Activated CD4-positive, alpha-beta memory T cell treated with anti-CD3 and anti-CD28 coated beads for 36 hours (primary cell): ENCODE data around the gene CDC25A. TPM values are rescaled to one million over a fixed set of nuclear protein-coding genes. Genes with fewer than 3 reads are reported as not detected.
A peak's percentile ranks its signal among the peaks of the same experiment; 100 is the strongest.

Experiments used
- CTCF ChIA-PET: fragments of 350-600 bp; sonication (Branson Sonifier 250); formaldehyde crosslinking; loops from one replicate; lab custom pipeline; 2021; ENCODE audit warnings: antibody characterized with exemption, inconsistent platforms; lab: Charles Lee
- POLR2A ChIA-PET: fragments of 350-600 bp; sonication (Branson Sonifier 250); formaldehyde crosslinking; loops from one replicate; lab custom pipeline; 2021; ENCODE audit warnings: antibody characterized with exemption; lab: Charles Lee
- DNase-seq: peaks from one replicate; pipeline ENCODE4 v3.0.0-alpha.2; 2020
- H3K27ac Mint-ChIP-seq: one replicate; pipeline ENCODE4 v1.8.0; 2021; ENCODE audit warnings: mixed read lengths
- H3K27me3 Mint-ChIP-seq: one replicate; pipeline ENCODE4 v1.8.0; 2021; ENCODE audit warnings: mixed read lengths
- H3K36me3 Mint-ChIP-seq: one replicate; pipeline ENCODE4 v1.8.0; 2021; ENCODE audit warnings: mixed read lengths
- H3K4me1 Mint-ChIP-seq: one replicate; pipeline ENCODE4 v1.8.0; 2021; ENCODE audit warnings: low read depth, mixed read lengths
- H3K4me3 Mint-ChIP-seq: one replicate; pipeline ENCODE4 v1.8.0; 2021; ENCODE audit warnings: mild to moderate bottlenecking, mixed read lengths
- H3K9me3 Mint-ChIP-seq: one replicate; pipeline ENCODE4 v1.8.0; 2021; ENCODE audit warnings: mixed read lengths
- intact Hi-C: fragments of 100-400 bp; cut with micrococcal nuclease; formaldehyde crosslinking; loops from one replicate; pipeline ENCODE4 v1.15.1; 2023
- total RNA-seq, 2 experiments: library from RNA; stranded (reverse); gene quantifications; one replicate each; pipeline ENCODE4 v1.2.3, GENCODE V29; 2021

CDC25A gene
- total RNA-seq, 2 experiments from 2014 or later, result 33.7 to 36.8 TPM

DNA sequence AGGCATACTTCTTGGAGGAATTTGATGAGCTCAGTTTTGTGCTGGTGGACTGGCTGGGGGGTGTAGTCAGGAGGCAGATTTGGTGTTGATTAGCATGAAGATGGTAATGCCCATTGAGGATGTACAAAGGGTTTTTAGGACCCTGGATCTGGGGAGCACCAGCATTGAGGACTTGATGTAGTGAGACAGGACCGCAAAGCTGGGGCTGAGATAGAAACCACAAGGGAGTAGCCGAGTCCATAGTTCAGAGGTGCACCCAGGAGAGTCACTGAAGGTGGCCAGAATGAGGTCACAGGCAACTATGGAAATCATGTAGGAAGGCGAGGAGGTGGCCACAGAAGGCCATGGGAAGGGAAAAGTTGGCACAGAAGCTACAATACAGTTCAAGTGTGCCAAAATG is 2.7 kb upstream of the CDC25A start:
- Mint-ChIP-seq H3K36me3 (peaks cover 14% of the 10 kb centered on the region), H3K9me3 (no peaks in the 10 kb centered on the region), H3K4me1 (peaks cover 14% of the 10 kb centered on the region), H3K4me3 (no peak overlapping the region), H3K27me3 (peaks cover 11% of the 10 kb centered on the region), H3K27ac (no peak overlapping the region)
- POLR2A ChIA-PET, result no interaction called here
- no peak for DNase-seq
- intact Hi-C loops, result no loop called here
- CTCF ChIA-PET, result interaction anchor here (4.6 kb wide), 1 partner anchor 246 kb away, joined by 31 read pairs; no protein-coding TSS in a partner anchor

DNA sequence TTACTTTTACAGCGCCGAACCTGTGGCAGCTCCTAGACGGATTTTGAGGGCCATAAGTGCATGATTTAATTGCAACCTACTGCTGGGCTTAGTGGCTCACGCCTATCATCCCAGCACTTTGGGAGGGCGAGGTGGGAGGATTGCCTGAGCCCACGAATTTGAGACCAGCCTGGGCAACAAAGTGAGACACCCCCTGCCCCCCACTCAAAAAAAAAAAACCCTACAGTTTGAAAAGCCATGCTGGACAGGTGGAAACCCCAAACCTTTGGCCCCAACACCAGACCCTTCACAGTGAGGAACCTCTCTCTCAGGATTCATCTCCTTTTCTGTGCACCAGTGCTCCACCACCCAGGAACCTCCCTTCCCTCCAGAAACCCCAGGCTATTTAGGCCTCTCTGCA is 1.1 kb upstream of the CDC25A start:
- Mint-ChIP-seq H3K36me3 (peaks cover 30% of the 10 kb centered on the region), H3K27me3 (peaks cover 9% of the 10 kb centered on the region), H3K4me3 (no peak overlapping the region), H3K9me3 (no peaks in the 10 kb centered on the region), H3K27ac (no peak overlapping the region), H3K4me1 (peaks cover 14% of the 10 kb centered on the region)
- DNase-seq, result no peak
- POLR2A ChIA-PET, result interaction anchor here (1.1 kb wide), 1 partner anchor 368 kb away, joined by 3 read pairs; the partner anchor contains the start of gene PFKFB4
- CTCF ChIA-PET, result interaction anchor here (1.1 to 1.2 kb wide), 2 partner anchors 199 to 211 kb away, joined by 3 read pairs; no protein-coding TSS in a partner anchor
- intact Hi-C loops, result loop anchor here (2.0 kb wide), 3 partner anchors 101 to 367 kb away; partner anchors contain the start of genes CCDC51, PFKFB4 and TMA7

DNA sequence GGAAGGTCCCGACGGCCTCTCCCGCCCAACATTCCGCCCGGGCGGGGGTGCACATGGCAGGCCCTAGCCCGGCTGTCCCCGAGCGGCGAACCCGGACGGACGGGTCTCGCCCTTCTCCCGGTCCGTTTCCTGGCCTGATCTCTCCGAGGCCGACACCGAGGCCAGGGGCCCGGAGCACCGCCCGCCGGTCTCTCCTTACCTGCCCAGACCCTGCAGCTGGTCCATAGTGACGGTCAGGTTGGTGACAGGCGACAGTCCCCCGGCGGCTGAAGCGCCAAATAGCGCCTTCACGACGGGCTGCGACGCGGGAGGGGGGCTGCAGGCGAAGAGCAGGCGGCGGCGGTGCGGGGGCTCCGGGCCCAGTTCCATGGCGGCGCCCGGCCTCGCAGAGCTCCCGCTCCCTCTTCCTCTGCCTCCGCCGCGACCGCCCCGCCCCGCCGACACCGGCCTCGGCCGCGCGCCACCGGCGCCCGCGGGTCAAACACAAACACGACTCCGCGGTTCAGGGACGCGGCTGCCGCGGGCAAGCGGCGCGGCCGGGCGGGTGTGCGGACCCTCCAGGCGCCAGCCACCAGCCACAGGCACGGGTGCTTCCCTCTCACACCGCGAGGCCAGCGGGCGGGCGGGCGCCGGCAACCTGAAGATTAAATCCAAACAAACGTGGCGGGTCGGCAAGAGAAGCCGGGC is 495 bp downstream of the CDC25A start:
- Mint-ChIP-seq H3K9me3 (no peaks in the 10 kb centered on the region), H3K4me1 (peaks cover 14% of the 10 kb centered on the region), H3K27me3 (peaks cover 7% of the 10 kb centered on the region), H3K36me3 (peaks cover 46% of the 10 kb centered on the region), H3K27ac (no peak overlapping the region), H3K4me3 (peak overlapping the region; percentile 94)
- ChIA-PET POLR2A (interaction anchor here (0.5 to 1.7 kb wide), 7 partner anchors 21 to 362 kb away, joined by 3 to 6 read pairs (median 4); partner anchors contain the start of gene SHISA5), CTCF (interaction anchor here (0.8 to 2.2 kb wide), 4 partner anchors 82 to 320 kb away, joined by 3 to 11 read pairs (median 3); no protein-coding TSS in a partner anchor)
- intact Hi-C loops, result loop anchor here (1.0 to 2.0 kb wide), 7 partner anchors 54 to 448 kb away; partner anchors contain the start of genes CCDC51, NME6, PFKFB4 and SLC26A6
- DNase-seq, result no peak

DNA sequence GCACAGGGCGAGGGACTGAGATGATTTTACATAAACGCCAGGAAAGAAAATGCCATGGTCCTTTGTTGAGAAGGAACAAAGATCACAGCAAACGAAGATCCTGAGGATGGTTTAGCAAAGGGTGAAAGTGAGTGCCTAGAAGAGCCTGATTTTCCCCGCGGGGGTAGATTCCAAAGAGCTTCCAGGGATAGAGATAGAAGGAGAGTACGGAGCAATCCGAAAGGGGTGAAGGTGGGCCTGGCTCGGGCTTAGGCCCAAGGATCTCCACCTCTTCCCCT is 977 bp downstream of the CDC25A start:
- ChIA-PET POLR2A (interaction anchor here (1.4 to 1.7 kb wide), 3 partner anchors 81 to 362 kb away, joined by 4 to 6 read pairs (median 6); no protein-coding TSS in a partner anchor), CTCF (interaction anchor here (2.2 kb wide), 1 partner anchor 249 kb away, joined by 11 read pairs; no protein-coding TSS in a partner anchor)
- DNase-seq, result no peak
- Mint-ChIP-seq H3K36me3 (peaks cover 51% of the 10 kb centered on the region), H3K4me1 (peaks cover 16% of the 10 kb centered on the region), H3K27me3 (peaks cover 7% of the 10 kb centered on the region), H3K27ac (peak overlapping the region; percentile 29), H3K4me3 (peak overlapping the region; percentile 94), H3K9me3 (no peaks in the 10 kb centered on the region)
- intact Hi-C loops, result no loop called here

DNA sequence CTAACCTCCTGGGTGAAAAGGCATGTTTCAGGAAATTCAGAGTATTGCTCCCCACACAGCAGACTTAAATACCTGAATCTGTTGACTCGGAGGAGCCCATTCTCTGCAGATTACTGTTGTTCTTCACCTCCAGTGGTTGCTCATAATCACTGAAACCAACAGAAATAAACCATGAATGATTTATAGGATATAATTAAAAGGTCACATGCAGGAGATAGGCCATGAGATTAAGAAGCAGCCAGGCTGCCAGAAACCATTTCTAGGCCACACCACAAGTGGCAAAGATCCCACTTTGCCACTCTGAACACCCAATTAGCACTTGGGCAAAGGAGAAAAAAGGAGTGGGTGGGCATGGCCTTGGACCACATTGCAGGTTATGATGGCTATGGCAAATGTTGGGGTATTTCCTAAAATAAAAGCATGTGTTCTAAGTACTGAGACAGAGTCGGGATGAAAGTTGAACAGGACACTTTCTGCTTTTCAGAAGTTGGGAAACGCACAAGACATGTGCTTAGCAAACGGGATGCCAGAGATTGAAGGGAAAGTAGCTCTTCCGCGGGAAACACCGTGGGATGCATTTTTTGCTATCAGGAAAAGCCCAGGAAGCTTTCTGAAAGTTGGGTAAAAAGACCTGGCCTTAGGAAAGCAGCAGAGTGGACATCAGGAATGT is 1.5 kb downstream of the CDC25A start:
- peaks cover 55% of the 10 kb centered on the region for H3K36me3 Mint-ChIP-seq
- peak overlapping the region; percentile 94 for H3K4me3 Mint-ChIP-seq
- peaks cover 7% of the 10 kb centered on the region for H3K27me3 Mint-ChIP-seq
- CTCF ChIA-PET, result interaction anchor here (2.2 kb wide), 1 partner anchor 249 kb away, joined by 11 read pairs; no protein-coding TSS in a partner anchor
- H3K27ac Mint-ChIP-seq, result peak overlapping the region; percentile 29
- intact Hi-C loops, result no loop called here
- no peak for DNase-seq
- H3K9me3 Mint-ChIP-seq, result no peaks in the 10 kb centered on the region
- peaks cover 16% of the 10 kb centered on the region for H3K4me1 Mint-ChIP-seq
- POLR2A ChIA-PET, result no interaction called here

DNA sequence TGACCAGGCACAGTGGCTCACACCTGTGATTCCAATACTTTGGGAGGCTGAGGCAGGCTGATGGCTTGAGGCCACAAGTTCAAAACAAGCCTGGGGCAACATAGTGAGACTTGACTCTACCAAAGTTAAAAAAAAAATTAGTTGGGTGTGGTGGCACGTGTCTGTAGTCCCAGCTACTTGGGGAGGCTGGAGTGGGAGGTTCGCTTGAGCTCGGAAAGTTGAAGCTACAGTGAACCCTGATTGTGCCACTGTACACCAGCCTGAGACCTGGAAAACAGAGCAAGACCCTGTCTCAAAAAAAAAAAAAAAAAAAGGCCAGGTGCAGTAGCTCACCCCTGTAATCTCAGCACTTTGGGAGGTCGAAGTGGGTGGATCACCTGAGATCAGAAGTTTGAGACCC is 3.1 kb downstream of the CDC25A start:
- Mint-ChIP-seq H3K9me3 (no peaks in the 10 kb centered on the region), H3K27me3 (peaks cover 7% of the 10 kb centered on the region), H3K4me3 (no peak overlapping the region), H3K27ac (no peak overlapping the region), H3K4me1 (peaks cover 16% of the 10 kb centered on the region), H3K36me3 (peaks cover 68% of the 10 kb centered on the region)
- POLR2A ChIA-PET, result no interaction called here
- CTCF ChIA-PET, result no interaction called here
- intact Hi-C loops, result no loop called here
- DNase-seq, result no peak

DNA sequence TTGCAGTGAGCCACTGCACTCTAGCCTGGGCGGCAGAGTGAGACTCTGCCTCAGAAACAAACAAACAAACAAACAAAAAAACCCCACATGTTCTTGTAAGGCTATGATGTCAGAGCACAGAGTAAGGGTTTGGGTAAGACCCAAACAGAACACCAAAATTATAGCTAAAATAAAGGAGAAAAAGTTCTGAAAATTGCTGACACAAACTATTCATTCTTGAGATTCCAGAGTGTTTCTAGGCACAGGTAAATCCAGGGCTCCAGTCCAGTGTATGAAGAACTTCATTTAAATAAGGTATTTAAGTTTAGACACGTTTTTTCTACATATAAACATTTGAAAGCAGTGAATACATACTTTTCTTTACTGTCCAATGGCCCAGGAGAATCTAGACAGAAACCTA is 3.9 kb downstream of the CDC25A start:
- H3K36me3 Mint-ChIP-seq, result peaks cover 76% of the 10 kb centered on the region
- H3K4me3 Mint-ChIP-seq, result no peak overlapping the region
- H3K27me3 Mint-ChIP-seq, result peaks cover 7% of the 10 kb centered on the region
- ChIA-PET CTCF (no interaction called here), POLR2A (no interaction called here)
- no peak overlapping the region for H3K27ac Mint-ChIP-seq
- no peak for DNase-seq
- intact Hi-C loops, result no loop called here
- peaks cover 16% of the 10 kb centered on the region for H3K4me1 Mint-ChIP-seq
- no peaks in the 10 kb centered on the region for H3K9me3 Mint-ChIP-seq

DNA sequence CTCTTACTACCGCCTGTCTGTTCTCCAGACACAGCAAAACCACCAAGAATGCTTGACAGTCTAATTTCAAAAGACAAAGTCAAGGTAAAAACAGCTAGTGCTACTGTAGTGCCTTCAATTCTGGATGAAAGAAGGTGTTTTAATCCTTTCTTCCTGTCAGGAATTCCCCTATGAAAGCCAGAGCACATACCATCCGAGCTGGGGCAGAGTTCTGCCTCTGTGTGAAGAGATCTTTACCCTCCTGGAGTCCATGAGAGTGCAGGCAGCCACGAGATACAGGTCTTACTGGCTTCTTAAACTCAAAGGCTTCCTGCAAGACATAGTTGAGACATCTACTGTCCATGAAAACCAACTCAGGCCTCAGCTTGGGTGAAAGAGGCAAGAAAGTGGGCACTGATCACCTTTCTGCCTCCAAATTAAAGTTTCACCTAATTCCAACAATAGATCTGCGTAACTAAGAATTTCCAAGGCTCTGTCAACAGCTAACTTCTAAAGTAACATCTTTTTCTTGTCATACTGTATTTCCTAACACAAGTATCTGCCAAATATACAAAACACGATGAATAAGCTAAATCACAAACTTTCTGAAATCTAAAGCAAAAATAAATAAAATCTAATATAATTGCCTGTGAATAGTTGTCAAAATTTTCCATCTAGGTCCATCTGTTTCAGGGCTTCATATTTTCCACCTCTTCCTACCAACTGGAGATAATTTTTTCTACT is 7.5 kb downstream of the CDC25A start:
- H3K4me1 Mint-ChIP-seq, result peaks cover 2% of the 10 kb centered on the region
- no peaks in the 10 kb centered on the region for H3K9me3 Mint-ChIP-seq
- ChIA-PET CTCF (interaction anchor here (1.7 kb wide), 1 partner anchor 256 kb away, joined by 4 read pairs; no protein-coding TSS in a partner anchor), POLR2A (no interaction called here)
- no peak for DNase-seq
- H3K27me3 Mint-ChIP-seq, result no peaks in the 10 kb centered on the region
- intact Hi-C loops, result no loop called here
- H3K27ac Mint-ChIP-seq, result no peak overlapping the region
- H3K36me3 Mint-ChIP-seq, result peaks cover 89% of the 10 kb centered on the region
- H3K4me3 Mint-ChIP-seq, result no peak overlapping the region

DNA sequence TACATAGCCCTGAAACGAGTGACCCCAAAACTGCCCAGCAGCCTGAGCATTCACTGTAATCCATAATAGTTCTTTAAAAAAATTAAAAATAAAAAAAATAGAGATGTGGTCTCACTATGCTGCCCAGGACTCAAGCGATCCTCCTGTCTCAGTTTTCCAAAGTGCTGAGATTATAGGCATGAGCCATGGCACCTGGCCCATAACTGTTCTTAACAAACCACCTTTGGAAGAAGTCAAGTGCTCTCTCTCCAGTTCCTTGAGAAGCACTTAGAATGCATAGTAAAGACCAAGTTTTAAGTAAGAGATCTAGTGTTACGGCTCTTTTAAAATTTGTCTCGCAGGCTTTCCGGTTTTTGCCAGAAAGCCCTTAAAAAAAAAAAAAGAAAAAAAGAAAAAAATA is 8.2 kb downstream of the CDC25A start:
- ChIA-PET CTCF (no interaction called here), POLR2A (no interaction called here)
- no peak overlapping the region for H3K4me3 Mint-ChIP-seq
- H3K27me3 Mint-ChIP-seq, result no peaks in the 10 kb centered on the region
- H3K36me3 Mint-ChIP-seq, result peaks cover 88% of the 10 kb centered on the region
- H3K9me3 Mint-ChIP-seq, result no peaks in the 10 kb centered on the region
- DNase-seq, result no peak
- intact Hi-C loops, result no loop called here
- no peak overlapping the region for H3K27ac Mint-ChIP-seq
- peaks cover 2% of the 10 kb centered on the region for H3K4me1 Mint-ChIP-seq

DNA sequence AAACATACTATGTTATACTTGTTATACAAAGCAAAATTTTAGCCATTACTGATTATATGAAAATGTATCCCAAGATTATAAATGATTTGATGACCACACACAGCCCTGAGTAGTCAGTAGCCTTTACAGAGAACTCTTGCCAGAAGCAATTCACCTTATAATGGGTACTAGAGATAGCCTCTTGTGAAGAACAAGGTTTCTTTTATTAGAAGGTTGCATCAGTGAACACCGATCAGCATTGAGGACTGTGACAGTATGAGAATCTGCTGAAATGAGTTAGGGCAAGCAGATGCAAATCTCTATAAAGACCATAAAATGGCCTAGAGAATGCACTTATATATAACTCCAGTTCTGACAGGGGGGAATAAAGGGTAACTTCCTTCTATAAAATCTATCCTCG is 10.1 kb downstream of the CDC25A start:
- ChIA-PET CTCF (interaction anchor here (1.1 to 1.3 kb wide), 2 partner anchors 17 to 353 kb away, joined by 3 read pairs; no protein-coding TSS in a partner anchor), POLR2A (no interaction called here)
- H3K4me3 Mint-ChIP-seq, result no peak overlapping the region
- H3K27me3 Mint-ChIP-seq, result no peaks in the 10 kb centered on the region
- no peaks in the 10 kb centered on the region for H3K9me3 Mint-ChIP-seq
- no peak for DNase-seq
- H3K27ac Mint-ChIP-seq, result no peak overlapping the region
- peaks cover 2% of the 10 kb centered on the region for H3K4me1 Mint-ChIP-seq
- peaks cover 83% of the 10 kb centered on the region for H3K36me3 Mint-ChIP-seq
- intact Hi-C loops, result no loop called here

DNA sequence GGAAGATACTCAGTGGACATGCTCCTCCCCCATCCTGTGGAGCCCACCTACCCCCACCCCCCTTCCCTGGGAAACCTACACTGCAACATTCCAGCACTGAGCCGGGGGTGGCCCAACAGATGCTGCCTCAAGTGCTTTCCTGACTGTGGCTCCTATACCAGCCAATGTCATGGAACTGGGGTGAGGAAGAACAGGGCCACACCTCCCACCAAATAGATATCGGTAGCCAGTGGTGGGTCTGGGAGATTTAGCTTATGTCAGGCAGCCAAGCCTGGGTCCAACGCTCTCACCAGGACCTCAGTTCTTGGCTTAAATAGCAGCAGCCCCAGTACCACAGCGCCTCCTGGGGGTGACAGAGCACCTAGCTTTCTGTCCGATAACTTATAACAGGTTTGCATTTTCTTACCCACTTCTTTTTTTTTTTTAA is 30.3 kb downstream of the CDC25A start:
- peaks cover 24% of the 10 kb centered on the region for H3K36me3 Mint-ChIP-seq
- no peaks in the 10 kb centered on the region for H3K4me1 Mint-ChIP-seq
- H3K4me3 Mint-ChIP-seq, result no peak overlapping the region
- CTCF ChIA-PET, result interaction anchor here (0.6 to 2.6 kb wide), 14 partner anchors 8 to 636 kb away, joined by 3 to 7 read pairs (median 4); no protein-coding TSS in a partner anchor
- POLR2A ChIA-PET, result no interaction called here
- DNase-seq, result peak; percentile 57
- H3K27me3 Mint-ChIP-seq, result no peaks in the 10 kb centered on the region
- no peak overlapping the region for H3K27ac Mint-ChIP-seq
- intact Hi-C loops, result loop anchor here (10.0 kb wide), 2 partner anchors 163 to 333 kb away; no protein-coding TSS in a partner anchor
- H3K9me3 Mint-ChIP-seq, result no peaks in the 10 kb centered on the region
